ENCODE results near the gene CDH22.

CDH22 gene

GRCh38 chr20:46131396-46131795, 176.9 kb downstream of the CDH22 start:
- peaks cover 3 to 32% (median 25%) of the 10 kb centered on the region in 11 experiments; a peak in 17 of 22 replicates for H3K36me3 ChIP-seq
- H4K20me1 ChIP-seq: peaks cover 0 to 61% (median 14%) of the 10 kb centered on the region in 11 experiments; a peak in 15 of 22 replicates
- H3K9me3 ChIP-seq (replicated peaks in 1 of 11): no peaks in the 10 kb centered on the region
- no peak overlapping the region for H3K4me3 ChIP-seq
- H3K27ac ChIP-seq: no peak overlapping the region
- H3K4me2 ChIP-seq: no peak overlapping the region
- H3K4me1 ChIP-seq: peaks cover 36 to 73% (median 49%) of the 10 kb centered on the region in 10 experiments
- H3K9ac ChIP-seq: no peak overlapping the region
- no peak for TF ChIP-seq Cebpa-rat (IDR thresholded peaks at IDR 0.05)
- no peaks in the 10 kb centered on the region for H3K27me3 ChIP-seq

GRCh38 chr20:46130534-46130933, 177.8 kb downstream of the CDH22 start:
- Histone ChIP-seq H3K9ac (no peak overlapping the region), H3K36me3 (peaks cover 3 to 41% (median 34%) of the 10 kb centered on the region in 11 experiments; a peak in 18 of 22 replicates), H3K4me3 (no peak overlapping the region), H3K4me2 (peak overlapping the region in 8 of 11 experiments; percentile 9 to 42 (median 32); a peak in 9 of 22 replicates), H3K9me3 (replicated peaks in 1 of 11) (no peaks in the 10 kb centered on the region), H3K27ac (no peak overlapping the region), H4K20me1 (peaks cover 0 to 69% (median 18%) of the 10 kb centered on the region in 11 experiments; a peak in 15 of 22 replicates), H3K4me1 (peaks cover 36 to 67% (median 46%) of the 10 kb centered on the region in 10 experiments), H3K27me3 (no peaks in the 10 kb centered on the region)
- TF ChIP-seq Cebpa-rat (IDR thresholded peaks at IDR 0.05): no peak

- peak overlapping the region; percentile 9 to 49 (median 34); a peak in 19 of 22 replicates for H3K4me2 ChIP-seq
- peaks cover 36 to 62% (median 44%) of the 10 kb centered on the region in 10 experiments for H3K4me1 ChIP-seq
- peaks cover 0 to 74% (median 18%) of the 10 kb centered on the region in 11 experiments; a peak in 15 of 22 replicates for H4K20me1 ChIP-seq
- peaks cover 4 to 46% (median 39%) of the 10 kb centered on the region in 11 experiments; a peak in 18 of 22 replicates for H3K36me3 ChIP-seq
- no peak for TF ChIP-seq Cebpa-rat (IDR thresholded peaks at IDR 0.05)
- H3K4me3 ChIP-seq: no peak overlapping the region
- H3K27me3 ChIP-seq: no peaks in the 10 kb centered on the region
- H3K9me3 ChIP-seq (replicated peaks in 1 of 11): no peaks in the 10 kb centered on the region
- no peak overlapping the region for H3K27ac ChIP-seq
- peak overlapping the region in 3 of 11 experiments; percentile 3 to 18 (median 18); a peak in 2 of 22 replicates for H3K9ac ChIP-seq
Measured at GRCh38 chr20:46129955-46130481, 178.3 kb downstream of the CDH22 start.

- no peaks in the 10 kb centered on the region for H3K27me3 ChIP-seq
- peaks cover 21 to 51% (median 34%) of the 10 kb centered on the region in 10 experiments for H3K4me1 ChIP-seq
- no peak overlapping the region for H3K9ac ChIP-seq
- peak overlapping the region in 5 of 11 experiments; percentile 49 to 72 (median 59); a peak in 11 of 22 replicates for H3K4me2 ChIP-seq
- TF ChIP-seq Cebpa-rat (IDR thresholded peaks at IDR 0.05): no peak
- no peaks in the 10 kb centered on the region for H3K9me3 ChIP-seq (replicated peaks in 1 of 11)
- H3K36me3 ChIP-seq: peaks cover 13 to 61% (median 51%) of the 10 kb centered on the region in 11 experiments; a peak in 20 of 22 replicates
- H4K20me1 ChIP-seq: peaks cover 0 to 85% (median 23%) of the 10 kb centered on the region in 11 experiments; a peak in 15 of 22 replicates
- no peak overlapping the region for H3K4me3 ChIP-seq
- H3K27ac ChIP-seq: no peak overlapping the region
Measured at GRCh38 chr20:46128310-46129151, 179.8 kb downstream of the CDH22 start.

- Histone ChIP-seq H3K4me1 (peaks cover 18 to 51% (median 35%) of the 10 kb centered on the region in 10 experiments), H4K20me1 (peaks cover 0 to 95% (median 33%) of the 10 kb centered on the region in 11 experiments; a peak in 15 of 22 replicates), H3K27me3 (no peaks in the 10 kb centered on the region), H3K4me3 (no peak overlapping the region), H3K9me3 (replicated peaks in 1 of 11) (no peaks in the 10 kb centered on the region), H3K9ac (no peak overlapping the region), H3K4me2 (peak overlapping the region in 8 of 11 experiments; percentile 1 to 72 (median 54); a peak in 13 of 22 replicates), H3K27ac (no peak overlapping the region), H3K36me3 (peaks cover 23 to 71% (median 62%) of the 10 kb centered on the region in 11 experiments; a peak in 20 of 22 replicates)
- TF ChIP-seq Cebpa-rat (IDR thresholded peaks at IDR 0.05): no peak
Measured at GRCh38 chr20:46127396-46128010, 180.8 kb downstream of the CDH22 start.

GRCh38 chr20:46126440-46127056, 181.8 kb downstream of the CDH22 start:
- Histone ChIP-seq H3K36me3 (peaks cover 27 to 81% (median 71%) of the 10 kb centered on the region in 11 experiments; a peak in 20 of 22 replicates), H3K9ac (no peak overlapping the region), H4K20me1 (peaks cover 0 to 96% (median 43%) of the 10 kb centered on the region in 11 experiments; a peak in 17 of 22 replicates), H3K27ac (no peak overlapping the region), H3K27me3 (no peaks in the 10 kb centered on the region), H3K4me2 (no peak overlapping the region), H3K4me1 (peaks cover 25 to 58% (median 41%) of the 10 kb centered on the region in 10 experiments), H3K4me3 (no peak overlapping the region), H3K9me3 (replicated peaks in 1 of 11) (no peaks in the 10 kb centered on the region)
- no peak for TF ChIP-seq Cebpa-rat (IDR thresholded peaks at IDR 0.05)

All from BLaER1 treated with 17β-estradiol and CSF1 and Interleukin-3, amounts not matched to agents 10 nM and 100 nM (cell line).